Activated CD8-positive, alpha-beta memory T cell treated with anti-CD3 and anti-CD28 coated beads for 1 hour (primary cell): Measurements from ENCODE around the gene ZBTB42.

ENCODE experiments used
- DNase-seq, 2 donors: peaks; one replicate each; pipeline ENCODE4 v3.0.0-alpha.2; 2020; ENCODE audit warnings: low read depth in 1 of 2; ENCODE audit errors: extremely low read depth in 1 of 2

ZBTB42 gene

GRCh38 chr14:104769324-104770071 is 31.4 kb upstream of the ZBTB42 start:
- DNase-seq: no peak

DNA sequence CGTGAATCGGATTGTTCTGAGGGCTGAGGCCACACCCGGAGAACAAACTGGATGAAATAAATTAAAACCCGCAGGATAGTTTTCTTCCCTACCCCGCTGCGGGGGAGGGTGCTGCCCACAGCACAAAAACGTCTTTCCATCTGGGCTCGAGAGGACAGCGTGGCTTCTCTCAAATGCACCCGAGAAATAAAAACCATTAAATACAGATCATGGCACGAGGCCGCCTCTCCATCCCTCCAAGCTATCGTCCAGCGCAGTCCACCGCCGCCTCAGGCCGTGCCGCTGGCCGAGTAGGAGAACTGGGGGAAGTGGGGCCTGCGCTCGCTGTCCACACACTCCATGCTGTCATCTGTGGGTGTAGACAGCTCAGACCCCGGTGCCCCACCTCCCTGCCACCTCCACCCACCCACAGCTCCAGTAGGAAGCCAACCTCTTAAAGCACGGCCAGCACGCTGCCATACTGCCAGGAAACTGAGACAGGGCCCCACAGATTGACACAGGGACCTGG is 30.8 kb upstream of the ZBTB42 start:
- DNase-seq: no peak

DNA sequence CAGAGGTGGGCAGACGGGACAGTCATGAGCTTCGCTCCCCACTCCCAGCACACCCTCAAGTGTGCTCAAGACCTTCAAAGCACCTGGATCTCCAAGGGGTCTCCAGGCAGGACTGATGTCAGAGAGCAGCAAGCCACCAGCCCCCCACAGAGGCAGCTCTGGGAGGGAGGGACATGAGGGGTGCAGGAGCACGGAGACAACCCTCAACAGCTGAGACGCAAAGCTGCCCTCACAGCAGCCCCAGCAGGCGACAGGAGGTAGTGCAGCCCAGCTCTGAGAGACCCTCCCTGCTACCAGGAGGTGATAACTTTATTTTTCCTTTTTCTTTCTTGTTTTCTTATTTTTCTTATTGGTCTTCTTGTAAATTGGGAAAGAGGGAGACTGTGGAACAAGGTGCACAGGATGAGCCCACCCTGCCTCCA is 30.0 kb upstream of the ZBTB42 start:
- DNase-seq: no peak

DNA sequence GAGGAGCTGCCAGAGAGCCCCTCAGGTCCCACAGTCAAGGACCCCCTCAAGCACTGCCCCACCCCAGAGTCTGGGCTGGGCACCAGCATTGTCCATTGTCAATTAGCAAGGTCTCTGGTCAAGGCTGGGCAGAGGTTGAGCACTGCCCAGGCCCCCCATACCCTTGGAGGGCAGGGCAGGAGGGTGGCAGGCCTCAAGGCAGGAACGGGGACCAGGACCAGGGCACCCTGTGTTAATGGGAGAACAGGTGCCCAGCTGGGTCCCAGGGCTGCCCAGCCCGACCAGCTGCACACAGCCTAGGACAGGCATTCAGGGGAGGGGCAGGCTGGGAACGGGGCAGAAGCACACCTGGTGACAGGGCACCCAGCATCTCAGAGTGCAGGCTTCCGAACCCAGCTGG is 29.5 kb upstream of the ZBTB42 start:
- DNase-seq: no peak

- no peak for DNase-seq
Measured at GRCh38 chr14:104771918-104772706, 28.8 kb upstream of the ZBTB42 start.

DNA sequence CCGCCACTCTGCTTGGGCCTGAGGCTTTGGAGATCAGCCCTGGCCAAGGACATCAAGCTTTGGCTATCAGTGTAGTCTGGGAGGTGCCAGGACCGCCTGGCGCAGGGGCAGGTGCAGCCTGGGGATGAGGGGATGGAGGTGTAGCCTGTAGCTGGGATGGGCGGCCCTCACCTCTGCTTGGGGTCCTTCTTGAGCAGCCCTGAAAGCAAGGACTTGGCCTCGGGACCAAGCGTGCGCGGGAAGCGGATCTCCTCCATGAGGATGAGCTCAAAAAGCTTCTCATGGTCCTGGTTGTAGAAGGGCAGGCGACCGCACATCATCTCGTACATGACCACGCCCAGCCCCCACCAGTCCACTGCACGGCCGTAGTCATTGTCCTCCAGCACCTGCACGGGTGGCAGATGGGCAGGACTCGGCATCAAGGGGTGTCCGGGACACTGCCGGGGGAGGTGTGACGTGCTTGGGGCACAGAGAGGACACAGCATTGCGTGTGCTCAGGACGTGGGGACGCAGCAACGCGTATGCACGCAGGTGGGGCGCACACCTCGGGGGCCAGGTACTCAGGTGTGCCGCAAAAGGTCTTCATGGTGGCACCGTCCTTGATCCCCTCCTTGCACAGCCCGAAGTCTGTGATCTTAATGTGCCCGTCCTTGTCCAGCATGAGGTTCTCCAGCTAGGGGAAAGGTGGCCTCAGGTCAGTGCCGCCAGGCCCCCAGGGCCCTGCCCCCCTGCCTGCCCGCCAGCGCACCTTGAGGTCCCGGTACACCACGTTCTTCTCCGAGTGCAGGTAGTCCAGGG is 28.0 kb upstream of the ZBTB42 start:
- no peak for DNase-seq

GRCh38 chr14:104773505-104774452 is 27.1 kb upstream of the ZBTB42 start:
- DNase-seq: no peak

GRCh38 chr14:104774453-104775072 is 26.3 kb upstream of the ZBTB42 start:
- no peak for DNase-seq

GRCh38 chr14:104775073-104775489 is 25.8 kb upstream of the ZBTB42 start:
- no peak for DNase-seq

GRCh38 chr14:104776481-104776880 is 24.4 kb upstream of the ZBTB42 start:
- DNase-seq: no peak

DNA sequence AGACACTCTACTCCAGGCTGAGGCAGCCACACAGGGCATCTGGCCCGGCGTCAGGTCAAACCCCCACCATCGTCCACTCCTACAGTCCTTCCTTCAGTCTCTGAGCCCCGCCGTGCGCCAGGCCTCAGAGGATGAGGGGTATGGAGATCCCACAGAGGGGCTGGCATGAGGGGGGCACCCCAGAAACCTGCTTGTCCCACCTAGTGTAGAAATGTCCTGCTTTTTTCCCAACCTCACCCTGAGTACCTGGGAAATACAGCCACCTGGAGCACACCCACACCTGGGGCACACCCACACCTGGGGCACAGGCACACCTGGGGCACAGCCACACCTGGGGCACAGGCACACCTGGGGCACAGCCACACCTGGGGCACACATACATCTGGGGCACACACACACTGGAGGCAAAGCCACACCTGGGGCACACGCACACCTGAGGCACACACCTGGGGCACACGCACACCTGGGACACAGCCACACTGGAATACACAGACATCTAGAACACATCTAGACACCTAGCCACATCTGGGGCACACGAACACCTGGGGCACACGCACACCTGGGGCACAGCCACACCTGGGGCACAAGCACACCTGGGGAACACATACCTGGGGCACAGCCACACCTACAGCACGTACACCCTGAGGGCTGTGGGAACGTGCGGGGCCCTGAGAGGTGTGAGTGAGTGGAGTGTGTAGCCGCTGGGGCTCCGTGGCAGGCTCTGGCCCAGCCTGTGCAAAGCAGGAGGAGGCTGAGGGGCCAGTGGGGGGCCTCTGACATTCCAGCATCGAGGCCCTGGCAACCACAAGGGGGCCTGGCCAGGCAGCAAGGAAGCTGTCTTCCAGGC is 23.7 kb upstream of the ZBTB42 start:
- DNase-seq: no peak

DNA sequence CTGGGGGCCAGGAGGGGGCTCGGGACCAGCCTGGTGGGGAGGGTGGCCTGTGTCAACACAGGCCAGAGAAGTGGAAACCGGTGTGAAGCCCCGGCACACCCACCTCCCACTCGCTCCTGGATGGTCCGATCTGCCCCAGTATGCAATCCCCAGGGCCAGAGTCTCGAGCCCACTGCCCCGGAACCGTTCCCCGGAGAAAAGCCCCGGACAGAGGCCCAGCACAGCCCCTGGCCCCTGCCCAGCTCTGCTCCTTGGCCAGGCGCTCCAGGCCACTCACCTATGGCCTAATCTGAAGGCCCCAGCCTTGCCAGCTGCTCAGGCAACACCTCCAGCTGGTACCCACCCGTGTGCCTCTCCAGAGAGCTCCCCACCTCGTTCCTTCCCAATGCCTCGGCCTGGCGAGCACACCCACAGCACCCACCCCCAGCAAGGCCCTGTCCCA is 23.1 kb upstream of the ZBTB42 start:
- DNase-seq: no peak

- DNase-seq: no peak
Measured at GRCh38 chr14:104778694-104779331, 22.1 kb upstream of the ZBTB42 start.

DNA sequence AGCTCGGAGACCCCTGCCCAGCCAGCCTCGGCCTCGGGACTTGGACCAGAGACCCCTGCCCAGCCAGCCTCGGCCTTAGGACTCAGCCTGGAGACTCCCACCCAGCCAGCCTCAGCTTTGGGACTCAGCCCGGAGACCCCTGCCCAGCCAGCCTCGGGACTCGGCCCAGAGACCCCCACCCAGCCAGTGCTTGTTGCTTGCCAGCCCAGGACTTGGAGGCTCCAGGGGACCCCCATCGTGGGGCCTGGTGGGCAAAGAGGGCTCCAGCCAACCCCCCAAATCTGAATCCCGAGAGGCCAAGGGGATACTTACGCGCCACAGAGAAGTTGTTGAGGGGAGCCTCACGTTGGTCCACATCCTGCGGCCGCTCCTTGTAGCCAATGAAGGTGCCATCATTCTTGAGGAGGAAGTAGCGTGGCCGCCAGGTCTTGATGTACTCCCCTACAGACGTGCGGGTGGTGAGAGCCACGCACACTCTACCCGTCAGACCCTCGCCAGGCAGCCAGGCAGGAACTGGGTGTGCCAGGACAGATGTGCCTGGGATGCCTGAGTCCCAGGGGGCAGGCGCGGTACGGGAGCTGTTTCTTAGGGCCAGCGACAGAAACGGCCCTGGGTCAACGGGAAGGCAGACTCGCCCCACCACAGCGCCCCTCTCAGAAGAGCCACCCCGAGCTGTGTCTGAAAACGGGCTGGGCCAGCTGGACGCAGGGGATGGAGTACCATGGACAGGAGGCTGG is 21.0 kb upstream of the ZBTB42 start:
- no peak for DNase-seq

DNA sequence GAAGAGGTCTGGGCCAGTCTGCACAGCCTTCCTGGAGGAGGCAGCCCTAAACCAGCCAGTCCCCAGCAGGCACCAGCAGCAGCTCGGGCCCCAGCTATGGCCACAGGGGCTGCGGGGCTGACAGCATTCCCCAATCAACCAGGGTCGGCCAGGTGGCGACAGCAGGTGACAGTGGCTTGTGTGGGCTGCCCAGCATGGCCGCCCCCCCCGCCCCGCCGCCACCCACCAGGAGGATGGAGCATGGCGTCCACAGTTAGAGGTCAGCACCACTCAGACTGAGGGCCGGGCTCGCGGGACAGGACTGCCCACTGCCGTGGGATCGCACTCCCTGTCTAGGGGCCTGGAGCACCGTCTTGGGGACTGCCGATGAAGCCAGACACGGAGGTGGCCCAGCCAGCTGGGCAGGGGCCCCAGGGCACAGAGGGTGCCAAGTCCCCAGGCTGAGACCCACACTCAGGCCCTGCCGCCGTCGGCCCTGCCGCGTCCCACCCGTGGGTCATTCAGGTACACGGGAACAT is 20.3 kb upstream of the ZBTB42 start:
- DNase-seq: no peak

DNA sequence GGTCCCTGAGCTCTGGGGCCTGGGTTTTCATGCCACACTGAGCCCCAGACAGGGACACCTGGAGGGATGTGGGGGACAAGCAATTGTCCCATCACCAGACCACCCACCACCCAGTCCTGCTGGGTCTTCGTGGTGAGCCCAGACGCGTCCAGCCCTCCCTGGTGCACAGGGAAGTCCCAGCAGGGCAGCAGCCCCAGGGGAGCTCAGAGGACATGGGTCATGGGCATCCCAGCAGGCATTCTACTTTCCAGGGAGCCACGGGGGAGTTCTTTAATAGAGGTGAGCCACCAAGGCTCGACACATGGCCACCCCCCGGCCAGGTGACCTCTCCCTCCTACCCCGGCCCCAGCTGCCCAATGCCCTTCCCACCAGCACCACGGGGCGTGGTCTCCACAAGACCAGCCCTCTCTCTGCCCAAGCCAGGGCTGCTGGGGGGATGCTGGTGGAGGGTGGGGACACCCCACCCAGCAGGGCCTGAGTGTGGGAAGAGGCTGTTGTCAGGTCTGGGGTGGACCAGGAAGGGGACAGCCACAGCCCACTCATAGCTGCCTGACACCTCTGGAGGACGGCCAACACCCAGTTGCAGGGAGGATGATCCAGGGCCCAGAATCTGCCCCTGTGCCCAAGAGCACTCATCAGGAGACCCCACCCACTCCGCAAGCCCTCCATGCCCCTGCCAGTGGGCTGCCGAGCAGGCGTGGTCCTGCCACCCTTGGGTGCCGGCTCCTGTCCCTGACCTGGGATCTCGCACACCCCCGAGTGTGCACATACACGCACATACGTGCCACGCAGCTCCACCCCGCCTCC is 19.4 kb upstream of the ZBTB42 start:
- no peak for DNase-seq
